GM12878 (cell line): ENCODE results near the gene SPINT1. TPM values are rescaled to one million over a fixed set of nuclear protein-coding genes. Genes with fewer than 3 reads are reported as not detected.

Experiments used
- BCL3 ChIP-seq: IDR thresholded peaks from 2 replicates; pipeline ENCODE4 v1.6.1; 2011; ENCODE audit warnings: borderline replicate concordance, low read depth, mild to moderate bottlenecking, moderate library complexity, low read length; ENCODE audit not compliant: insufficient read depth, poor library complexity, severe bottlenecking
- CHD1 ChIP-seq: IDR thresholded peaks from 2 replicates; pipeline ENCODE4 v1.6.1; 2012; ENCODE audit warnings: low read depth, low read length, improper control_type of control experiment
- E4F1 ChIP-seq: fragments of 450-650 bp; IDR thresholded peaks from 2 replicates; pipeline ENCODE4 v1.6.1; 2018; ENCODE audit warnings: borderline replicate concordance, mild to moderate bottlenecking; ENCODE audit not compliant: partially characterized antibody
- ETV6 ChIP-seq, 2 experiments: fragments of 450-650 bp in 1 of 2; IDR thresholded peaks in 1 of 2; conservative IDR thresholded peaks in 1 of 2; 2 replicates each; pipeline ENCODE4 v1.6.1; 2014; ENCODE audit warnings: antibody characterized with exemption in 1 of 2, borderline replicate concordance in 1 of 2, low read depth in 1 of 2, mild to moderate bottlenecking in 1 of 2, moderate library complexity in 1 of 2
- HDAC6 ChIP-seq: fragments of 200-600 bp; sonication (generic); IDR thresholded peaks from one replicate; pipeline ENCODE4 v1.8.0; 2017; ENCODE audit warnings: antibody characterized with exemption; ENCODE audit not compliant: unreplicated experiment
- KDM1A ChIP-seq: fragments of 200-600 bp; sonication (generic); IDR thresholded peaks from 2 replicates; pipeline ENCODE4 v1.6.1; 2016; ENCODE audit warnings: borderline replicate concordance
- NFYB ChIP-seq: IDR thresholded peaks from 2 replicates; pipeline ENCODE4 v1.6.1; 2011; ENCODE audit warnings: low read depth, mild to moderate bottlenecking, low read length, improper control_type of control experiment, moderate library complexity; ENCODE audit not compliant: insufficient read depth
- SIN3A ChIP-seq: IDR thresholded peaks from 2 replicates; pipeline ENCODE4 v1.6.1; 2012; ENCODE audit warnings: low read depth, low read length, improper control_type of control experiment
- SMC3 ChIP-seq: IDR thresholded peaks from 2 replicates; pipeline ENCODE4 v1.6.1; 2011; ENCODE audit warnings: low read length, improper control_type of control experiment, borderline replicate concordance
- SRF ChIP-seq, 2 experiments: IDR thresholded peaks; 2 replicates each; pipeline ENCODE4 v1.6.1; 2011; ENCODE audit warnings: low read depth in 2 of 2, low read length in 2 of 2, mild to moderate bottlenecking in 1 of 2, moderate library complexity in 1 of 2
- TBL1XR1 ChIP-seq: IDR thresholded peaks from 2 replicates; pipeline ENCODE4 v1.6.1; 2012; ENCODE audit warnings: low read depth, low read length, improper control_type of control experiment
- TCF12 ChIP-seq: IDR thresholded peaks from 2 replicates; pipeline ENCODE4 v1.6.1; 2011; ENCODE audit warnings: low read depth, mild to moderate bottlenecking, low read length
- ZNF217 ChIP-seq: fragments of 450-650 bp; IDR thresholded peaks from 2 replicates; pipeline ENCODE4 v1.6.1; 2017; ENCODE audit warnings: antibody characterized with exemption, mild to moderate bottlenecking
- polyA plus RNA-seq, 11 experiments: library from polyadenylated mRNA; depleted of rRNA in 4 of 11; unstranded in 6 of 11; stranded (reverse) in 5 of 11; fragments of >200 nt; fragmentation: Nextera tagmentation in 4 of 11; fragmentation: Illumina TruSeq in 1 of 11; extraction: Ambion mirVana in 4 of 11; extraction: Trizol in 1 of 11; gene quantifications; 1 replicate in 1 of 11; 2 replicates in 10 of 11; pipeline versions ENCODE4 v1.2.1 to v1.2.3, GENCODE V29; 2011 to 2016; ENCODE audit warnings: inconsistent platforms in 2 of 11, missing spikeins in 2 of 11, low read depth in 1 of 11
- total RNA-seq, 4 experiments: library from RNA; depleted of rRNA in 3 of 4; stranded (reverse); fragments of >200 nt in 3 of 4; fragmentation: Illumina TruSeq in 1 of 4; extraction: Trizol in 1 of 4; gene quantifications; 2 replicates each; pipeline versions ENCODE4 v1.2.1 to v1.2.3, GENCODE V29; 2013 to 2021
- TF ChIP-seq, protein P1 (sequence below): IDR thresholded peaks from 2 replicates; pipeline ENCODE4 v1.6.1; 2011; ENCODE audit warnings: mild to moderate bottlenecking, low read depth, low read length, moderate library complexity; ENCODE audit not compliant: insufficient replicate concordance
- TF ChIP-seq, protein P2 (sequence below): fragments of 450-650 bp; conservative IDR thresholded peaks from 2 replicates; pipeline ENCODE4 v1.6.1; 2017; ENCODE audit warnings: mild to moderate bottlenecking, moderate library complexity
- TF ChIP-seq, protein P3 (sequence below): fragments of 450-650 bp; formaldehyde crosslinking; IDR thresholded peaks from 2 replicates; pipeline ENCODE4 v1.4.0; 2020; ENCODE audit warnings: mild to moderate bottlenecking, moderate library complexity

The SPINT1 gene
- total and polyA plus RNA-seq, 10 of the 15 experiments (the other 5 are each of a cell fraction or from before 2014, with no cell fraction given): 3.5 to 28.6 (median 10.2) TPM

DNA sequence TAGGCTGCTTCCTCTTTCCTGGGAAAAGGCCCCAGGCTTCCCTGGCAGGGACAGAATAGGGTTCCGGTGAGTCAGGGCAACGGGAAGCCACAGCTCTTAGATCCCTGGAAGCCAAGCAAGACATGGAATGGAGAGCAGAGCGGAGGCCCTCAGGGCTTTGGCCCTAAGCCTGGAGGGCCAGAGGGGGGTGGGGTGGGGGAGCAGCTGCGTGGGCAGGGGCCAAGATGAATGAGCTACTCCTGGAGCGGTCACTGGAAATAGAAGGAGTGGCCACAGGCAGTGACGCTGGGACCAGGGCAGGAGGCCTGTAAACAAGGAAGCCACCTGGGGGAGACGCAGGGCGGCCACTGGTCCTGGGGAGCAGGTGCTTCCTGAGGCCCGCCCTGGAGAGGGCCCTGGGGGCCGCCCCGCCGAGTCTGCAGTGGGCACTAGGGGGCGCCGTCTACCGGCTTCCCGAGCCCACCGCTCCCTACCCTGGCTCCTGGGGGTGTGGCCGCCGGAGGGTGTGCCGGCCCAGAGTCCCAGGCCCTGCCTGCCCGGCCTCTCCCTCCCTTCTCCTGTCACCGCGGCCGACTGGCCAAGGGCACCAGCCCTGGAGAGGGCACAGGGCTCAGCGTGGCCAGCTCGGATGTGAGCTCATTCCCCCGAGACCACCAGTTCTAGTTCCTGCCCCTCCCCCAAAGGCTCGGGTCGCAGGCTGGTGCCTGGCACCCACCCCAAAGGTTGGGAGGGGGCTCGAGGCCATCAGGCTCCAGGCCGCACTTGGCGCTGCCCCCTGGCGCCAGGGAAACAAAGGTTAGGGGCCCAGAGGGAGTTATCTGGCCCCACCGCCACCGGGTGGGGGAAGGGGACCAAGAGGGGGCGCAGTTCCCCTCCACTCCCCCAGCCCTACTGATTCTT lies 62.5 kb downstream of the SPINT1 start (continued):
- TF ChIP-seq SRF (IDR thresholded peaks at IDR 0.05; ENCODE audit: low read depth in 2 of 2, low read length in 2 of 2) (no peak), CHD1 (no peak), NFYB (no peak), BCL3 (no peak), SMC3 (peak; percentile 71), SIN3A (0 out of 2 replicates have a peak, but pooled peaks have one; percentile 44), KDM1A (no peak), ETV6 (conservative IDR thresholded peaks at IDR 0.05 in 1 of 2, IDR thresholded peaks at IDR 0.05 in 1 of 2; ENCODE audit: borderline replicate concordance in 1 of 2, low read depth in 1 of 2) (no peak), TBL1XR1 (no peak), HDAC6 (no peak), E4F1 (no peak), TCF12 (peak; percentile 87), ZNF217 (0 out of 2 replicates have a peak, but pooled peaks have one; percentile 43)
- TF ChIP-seq, protein P1, sequence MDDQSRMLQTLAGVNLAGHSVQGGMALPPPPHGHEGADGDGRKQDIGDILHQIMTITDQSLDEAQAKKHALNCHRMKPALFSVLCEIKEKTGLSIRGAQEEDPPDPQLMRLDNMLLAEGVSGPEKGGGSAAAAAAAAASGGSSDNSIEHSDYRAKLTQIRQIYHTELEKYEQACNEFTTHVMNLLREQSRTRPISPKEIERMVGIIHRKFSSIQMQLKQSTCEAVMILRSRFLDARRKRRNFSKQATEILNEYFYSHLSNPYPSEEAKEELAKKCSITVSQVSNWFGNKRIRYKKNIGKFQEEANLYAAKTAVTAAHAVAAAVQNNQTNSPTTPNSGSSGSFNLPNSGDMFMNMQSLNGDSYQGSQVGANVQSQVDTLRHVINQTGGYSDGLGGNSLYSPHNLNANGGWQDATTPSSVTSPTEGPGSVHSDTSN: no peak
- TF ChIP-seq, protein P2, sequence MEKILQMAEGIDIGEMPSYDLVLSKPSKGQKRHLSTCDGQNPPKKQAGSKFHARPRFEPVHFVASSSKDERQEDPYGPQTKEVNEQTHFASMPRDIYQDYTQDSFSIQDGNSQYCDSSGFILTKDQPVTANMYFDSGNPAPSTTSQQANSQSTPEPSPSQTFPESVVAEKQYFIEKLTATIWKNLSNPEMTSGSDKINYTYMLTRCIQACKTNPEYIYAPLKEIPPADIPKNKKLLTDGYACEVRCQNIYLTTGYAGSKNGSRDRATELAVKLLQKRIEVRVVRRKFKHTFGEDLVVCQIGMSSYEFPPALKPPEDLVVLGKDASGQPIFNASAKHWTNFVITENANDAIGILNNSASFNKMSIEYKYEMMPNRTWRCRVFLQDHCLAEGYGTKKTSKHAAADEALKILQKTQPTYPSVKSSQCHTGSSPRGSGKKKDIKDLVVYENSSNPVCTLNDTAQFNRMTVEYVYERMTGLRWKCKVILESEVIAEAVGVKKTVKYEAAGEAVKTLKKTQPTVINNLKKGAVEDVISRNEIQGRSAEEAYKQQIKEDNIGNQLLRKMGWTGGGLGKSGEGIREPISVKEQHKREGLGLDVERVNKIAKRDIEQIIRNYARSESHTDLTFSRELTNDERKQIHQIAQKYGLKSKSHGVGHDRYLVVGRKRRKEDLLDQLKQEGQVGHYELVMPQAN: 0 out of 2 replicates have a peak, but pooled peaks have one; percentile 11
- TF ChIP-seq, protein P3, sequence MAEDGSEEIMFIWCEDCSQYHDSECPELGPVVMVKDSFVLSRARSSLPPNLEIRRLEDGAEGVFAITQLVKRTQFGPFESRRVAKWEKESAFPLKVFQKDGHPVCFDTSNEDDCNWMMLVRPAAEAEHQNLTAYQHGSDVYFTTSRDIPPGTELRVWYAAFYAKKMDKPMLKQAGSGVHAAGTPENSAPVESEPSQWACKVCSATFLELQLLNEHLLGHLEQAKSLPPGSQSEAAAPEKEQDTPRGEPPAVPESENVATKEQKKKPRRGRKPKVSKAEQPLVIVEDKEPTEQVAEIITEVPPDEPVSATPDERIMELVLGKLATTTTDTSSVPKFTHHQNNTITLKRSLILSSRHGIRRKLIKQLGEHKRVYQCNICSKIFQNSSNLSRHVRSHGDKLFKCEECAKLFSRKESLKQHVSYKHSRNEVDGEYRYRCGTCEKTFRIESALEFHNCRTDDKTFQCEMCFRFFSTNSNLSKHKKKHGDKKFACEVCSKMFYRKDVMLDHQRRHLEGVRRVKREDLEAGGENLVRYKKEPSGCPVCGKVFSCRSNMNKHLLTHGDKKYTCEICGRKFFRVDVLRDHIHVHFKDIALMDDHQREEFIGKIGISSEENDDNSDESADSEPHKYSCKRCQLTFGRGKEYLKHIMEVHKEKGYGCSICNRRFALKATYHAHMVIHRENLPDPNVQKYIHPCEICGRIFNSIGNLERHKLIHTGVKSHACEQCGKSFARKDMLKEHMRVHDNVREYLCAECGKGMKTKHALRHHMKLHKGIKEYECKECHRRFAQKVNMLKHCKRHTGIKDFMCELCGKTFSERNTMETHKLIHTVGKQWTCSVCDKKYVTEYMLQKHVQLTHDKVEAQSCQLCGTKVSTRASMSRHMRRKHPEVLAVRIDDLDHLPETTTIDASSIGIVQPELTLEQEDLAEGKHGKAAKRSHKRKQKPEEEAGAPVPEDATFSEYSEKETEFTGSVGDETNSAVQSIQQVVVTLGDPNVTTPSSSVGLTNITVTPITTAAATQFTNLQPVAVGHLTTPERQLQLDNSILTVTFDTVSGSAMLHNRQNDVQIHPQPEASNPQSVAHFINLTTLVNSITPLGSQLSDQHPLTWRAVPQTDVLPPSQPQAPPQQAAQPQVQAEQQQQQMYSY (CRISPR knock-in tag): no peak
